Uterus (tissue), 4 donors: ENCODE measurements around the gene MTIF2. TPM values are rescaled to one million over a fixed set of nuclear protein-coding genes. Genes with fewer than 3 reads are reported as not detected.
"Not testable (repeated sequence)": the region's sequence is repeated elsewhere in the genome, so short reads cannot be mapped to it uniquely, and the experiment has no call there.

Experiments
- DNase-seq, 2 donors: peaks; one replicate each; pipeline ENCODE4 v3.0.0-alpha.2; 2019 to 2020
- H3K27ac ChIP-seq, 2 donors: fragments of 200-600 bp; sonication (generic); 1 replicate in 1 of 2; 2 replicates in 1 of 2; pipeline ENCODE4 v1.5.1; 2016 to 2018
- H3K27me3 ChIP-seq, 2 donors: fragments of 200-600 bp; sonication (generic); one replicate each; pipeline ENCODE4 v1.5.1; 2018 to 2019; ENCODE audit warnings: control low read depth in 1 of 2
- H3K36me3 ChIP-seq, 2 donors: fragments of 200-600 bp; sonication (generic); one replicate each; pipeline ENCODE4 v1.5.1; 2019; ENCODE audit warnings: control low read depth in 1 of 2
- H3K4me1 ChIP-seq, 2 donors: fragments of 200-600 bp; sonication (generic); one replicate each; pipeline ENCODE4 v1.5.1; 2018 to 2019; ENCODE audit warnings: control low read depth in 1 of 2
- H3K4me3 ChIP-seq, 2 donors: fragments of 200-600 bp; sonication (generic); 1 replicate in 1 of 2; 2 replicates in 1 of 2; pipeline ENCODE4 v1.5.1; 2018 to 2019; ENCODE audit warnings: mild to moderate bottlenecking in 1 of 2
- H3K9me3 ChIP-seq, 2 donors: fragments of 200-600 bp; sonication (generic); one replicate each; pipeline ENCODE4 v1.5.1; 2019; ENCODE audit warnings: control low read depth in 1 of 2
- POLR2A ChIP-seq, 2 donors: fragments of 450-650 bp; IDR thresholded peaks; one replicate each; pipeline ENCODE4 v1.6.1; 2016; ENCODE audit warnings: antibody characterized with exemption in 2 of 2, mild to moderate bottlenecking in 1 of 2, moderate library complexity in 1 of 2
- intact Hi-C: fragments of 100-400 bp; cut with DNase I; formaldehyde crosslinking; loops from one replicate; pipeline ENCODE4 v1.15.1; 2023; ENCODE audit warnings: low total_unique reads
- total RNA-seq, 4 donors: library from RNA; depleted of rRNA in 3 of 4; stranded (reverse); fragments of >200 nt in 3 of 4; gene quantifications; one replicate each; pipeline versions ENCODE4 v1.1.0 to v1.2.4, GENCODE V29; 2014 to 2023
- TF ChIP-seq, protein P1 (sequence below), 4 experiments: fragments of 200-600 bp in 2 of 4; fragments of 450-650 bp in 2 of 4; sonication (generic) in 2 of 4; IDR thresholded peaks; one replicate each; pipeline ENCODE4 v1.5.1; 2016 to 2019; ENCODE audit warnings: antibody characterized with exemption in 4 of 4, mild to moderate bottlenecking in 2 of 4, moderate library complexity in 1 of 4
- donor health status: DM: yes; HTN: yes; CAD: no.

The MTIF2 gene
- total RNA-seq, 4 donors from 2014 or later = 1.8 to 29.4 (median 12.8) TPM

DNA sequence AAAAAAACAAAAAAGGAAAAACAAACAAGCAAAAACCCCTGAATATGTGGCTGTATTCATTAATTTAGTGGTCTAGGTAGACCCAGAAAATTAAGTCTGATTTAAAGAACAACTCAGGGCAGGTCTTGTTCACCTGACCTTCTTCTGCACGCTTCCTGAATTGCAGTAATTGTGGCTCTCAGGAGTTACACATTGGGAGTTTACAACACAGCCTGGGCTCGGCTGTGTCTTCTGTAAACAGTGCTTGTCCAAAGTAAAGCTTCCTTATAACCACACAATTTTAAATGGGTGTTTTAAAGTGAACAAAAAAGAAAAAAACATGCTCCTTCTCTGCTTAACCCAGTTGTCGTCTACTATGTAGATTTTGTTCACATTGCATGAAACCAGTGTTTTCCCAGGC, 8.3 kb upstream of the MTIF2 start:
- Histone ChIP-seq H3K9me3 (no peaks in the 10 kb centered on the region), H3K4me1 (no peaks in the 10 kb centered on the region), H3K4me3 (no peak overlapping the region), H3K27me3 (no peaks in the 10 kb centered on the region), H3K36me3 (no peaks in the 10 kb centered on the region), H3K27ac (no peak overlapping the region)
- no peak for TF ChIP-seq POLR2A (IDR thresholded peaks at IDR 0.05)
- TF ChIP-seq, protein P1, sequence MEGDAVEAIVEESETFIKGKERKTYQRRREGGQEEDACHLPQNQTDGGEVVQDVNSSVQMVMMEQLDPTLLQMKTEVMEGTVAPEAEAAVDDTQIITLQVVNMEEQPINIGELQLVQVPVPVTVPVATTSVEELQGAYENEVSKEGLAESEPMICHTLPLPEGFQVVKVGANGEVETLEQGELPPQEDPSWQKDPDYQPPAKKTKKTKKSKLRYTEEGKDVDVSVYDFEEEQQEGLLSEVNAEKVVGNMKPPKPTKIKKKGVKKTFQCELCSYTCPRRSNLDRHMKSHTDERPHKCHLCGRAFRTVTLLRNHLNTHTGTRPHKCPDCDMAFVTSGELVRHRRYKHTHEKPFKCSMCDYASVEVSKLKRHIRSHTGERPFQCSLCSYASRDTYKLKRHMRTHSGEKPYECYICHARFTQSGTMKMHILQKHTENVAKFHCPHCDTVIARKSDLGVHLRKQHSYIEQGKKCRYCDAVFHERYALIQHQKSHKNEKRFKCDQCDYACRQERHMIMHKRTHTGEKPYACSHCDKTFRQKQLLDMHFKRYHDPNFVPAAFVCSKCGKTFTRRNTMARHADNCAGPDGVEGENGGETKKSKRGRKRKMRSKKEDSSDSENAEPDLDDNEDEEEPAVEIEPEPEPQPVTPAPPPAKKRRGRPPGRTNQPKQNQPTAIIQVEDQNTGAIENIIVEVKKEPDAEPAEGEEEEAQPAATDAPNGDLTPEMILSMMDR (IDR thresholded peaks at IDR 0.05) = no peak
- DNase-seq = no peak
- intact Hi-C loops = no loop called here

DNA sequence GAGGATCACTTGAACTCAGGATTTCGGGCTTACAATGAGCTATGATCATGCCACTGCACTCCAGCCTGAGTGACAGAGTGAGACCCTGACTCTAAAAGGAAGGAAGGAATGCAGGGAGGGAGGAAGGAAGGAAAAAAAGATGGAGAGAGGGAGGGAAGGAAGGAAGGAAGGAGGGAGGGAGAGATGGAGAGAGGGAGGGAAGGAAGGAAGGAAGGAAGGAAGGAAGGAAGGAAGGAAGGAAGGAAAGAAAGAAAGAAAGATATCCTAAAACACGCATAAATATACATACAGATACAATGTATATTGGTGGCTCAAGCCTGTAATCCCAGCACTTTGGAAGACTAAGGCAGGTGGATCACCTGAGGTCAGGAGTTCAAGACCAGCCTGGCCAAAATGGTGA, 5.3 kb upstream of the MTIF2 start:
- H3K27ac ChIP-seq, H3K36me3 ChIP-seq, DNase-seq, H3K4me3 ChIP-seq, intact Hi-C loops, H3K4me1 ChIP-seq, H3K9me3 ChIP-seq, H3K27me3 ChIP-seq: not testable (repeated sequence)

DNA sequence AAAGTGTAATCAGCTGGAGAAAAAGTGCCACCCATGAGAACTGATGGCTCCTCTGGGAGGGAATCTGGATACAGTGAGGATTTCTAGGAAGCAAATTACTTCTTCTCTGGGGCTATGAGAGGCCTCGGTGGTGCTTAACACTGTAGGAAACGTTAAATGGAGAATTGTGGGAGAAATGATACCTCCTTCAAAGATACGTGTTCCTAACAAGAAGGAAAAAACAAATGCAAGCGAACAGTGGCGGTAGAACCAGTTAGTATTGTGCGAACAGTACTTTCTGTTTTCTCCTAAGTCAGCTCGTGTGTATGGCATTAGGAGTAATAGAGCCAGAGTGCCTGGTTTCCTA, 587 bp upstream of the MTIF2 start:
- TF ChIP-seq, protein P1 (IDR thresholded peaks at IDR 0.05) = no peak
- TF ChIP-seq POLR2A (IDR thresholded peaks at IDR 0.05) = no peak
- no peaks in the 10 kb centered on the region for H3K9me3 ChIP-seq
- intact Hi-C loops = no loop called here
- DNase-seq = no peak
- peak overlapping the region; percentile 45 to 62 for H3K4me3 ChIP-seq
- H3K27me3 ChIP-seq = no peaks in the 10 kb centered on the region
- peak overlapping the region; percentile 86 to 87 for H3K27ac ChIP-seq
- no peaks in the 10 kb centered on the region for H3K36me3 ChIP-seq
- H3K4me1 ChIP-seq = no peaks in the 10 kb centered on the region

DNA sequence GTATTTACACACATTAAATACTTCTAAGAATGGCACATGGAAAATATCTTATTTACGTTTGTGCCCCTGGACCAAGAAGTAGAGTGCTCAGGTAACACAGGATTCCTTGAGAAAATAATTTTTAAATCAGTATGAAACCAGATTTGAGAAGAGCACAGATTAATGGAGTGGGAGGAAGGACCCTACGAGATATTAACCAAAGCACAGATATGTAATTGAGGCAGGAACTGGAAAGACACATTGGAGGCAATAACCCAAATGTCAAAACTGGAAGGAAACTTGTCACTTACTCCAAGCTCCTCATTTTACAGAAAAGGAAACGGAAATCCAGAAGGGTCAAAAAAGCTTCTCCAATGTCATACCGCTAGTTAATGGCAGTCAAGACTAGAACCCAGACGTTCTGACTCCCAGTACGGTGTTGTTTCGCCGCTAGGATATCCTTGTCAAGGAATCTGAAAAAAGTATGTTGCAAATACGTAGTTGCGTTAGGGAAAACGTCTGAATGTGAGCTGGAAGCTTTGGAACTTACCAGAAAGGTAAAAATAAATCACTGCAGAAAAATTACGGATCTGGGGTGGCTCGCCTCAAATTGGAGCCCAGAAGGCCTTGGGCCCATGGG, 634 bp downstream of the MTIF2 start:
- no peaks in the 10 kb centered on the region for H3K9me3 ChIP-seq
- intact Hi-C loops = no loop called here

DNA sequence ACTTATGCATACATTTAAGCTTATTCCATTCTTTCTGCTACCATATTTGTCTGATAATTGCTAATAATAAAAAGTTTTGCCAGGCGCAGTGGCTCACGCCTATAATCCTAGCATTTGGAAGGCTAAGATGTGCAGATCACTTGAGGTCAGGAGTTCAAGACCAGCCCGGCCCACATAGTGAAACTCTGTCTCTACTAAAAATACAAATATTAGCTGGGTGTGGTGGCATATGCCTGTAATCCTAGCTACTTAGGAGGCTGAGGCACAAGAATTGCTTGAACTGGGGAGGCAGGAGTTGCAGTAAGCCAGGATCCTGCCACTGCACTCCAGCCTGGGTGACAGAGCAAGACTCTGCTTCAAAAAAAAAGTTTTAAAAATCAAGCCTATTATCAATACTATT, 9.4 kb downstream of the MTIF2 start:
- DNase-seq, H3K9me3 ChIP-seq, H3K36me3 ChIP-seq, H3K4me3 ChIP-seq, H3K4me1 ChIP-seq, H3K27me3 ChIP-seq, intact Hi-C loops, H3K27ac ChIP-seq: not testable (repeated sequence)

More for the DNA sequence above, 634 bp downstream of the MTIF2 start:
- DNase-seq = no peak
- peak overlapping the region; percentile 45 to 62 for H3K4me3 ChIP-seq
- TF ChIP-seq, protein P1 (IDR thresholded peaks at IDR 0.05) = no peak
- no peak for TF ChIP-seq POLR2A (IDR thresholded peaks at IDR 0.05)
- H3K27ac ChIP-seq = peak overlapping the region; percentile 86 to 87
- no peaks in the 10 kb centered on the region for H3K27me3 ChIP-seq
- H3K36me3 ChIP-seq = no peaks in the 10 kb centered on the region
- H3K4me1 ChIP-seq = no peaks in the 10 kb centered on the region

DNA sequence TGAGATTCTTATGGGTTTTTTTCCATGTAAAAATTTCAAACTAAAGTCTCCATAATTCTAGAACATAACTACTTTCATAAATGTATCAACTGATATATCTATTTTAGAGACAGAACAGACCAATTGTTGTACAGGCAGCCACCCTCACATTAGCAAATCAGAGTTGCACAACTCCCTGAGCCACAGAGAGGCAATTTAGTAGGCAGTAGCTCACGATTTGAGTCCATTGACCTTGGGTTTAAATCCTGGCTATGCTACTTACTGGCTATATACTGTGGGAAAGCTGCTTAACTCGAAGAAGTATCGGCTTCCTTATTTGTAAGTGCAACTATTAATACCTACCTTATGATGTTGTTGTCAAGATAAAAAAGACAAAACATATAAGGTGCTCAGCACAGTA, 16.2 kb downstream of the MTIF2 start:
- Histone ChIP-seq H3K27me3 (no peaks in the 10 kb centered on the region), H3K9me3 (no peaks in the 10 kb centered on the region), H3K27ac (no peak overlapping the region), H3K4me1 (no peaks in the 10 kb centered on the region), H3K36me3 (no peaks in the 10 kb centered on the region), H3K4me3 (no peak overlapping the region)
- TF ChIP-seq POLR2A (IDR thresholded peaks at IDR 0.05) = no peak
- TF ChIP-seq, protein P1 (IDR thresholded peaks at IDR 0.05) = no peak
- intact Hi-C loops = no loop called here
- DNase-seq = no peak
